Measurements from ENCODE around the gene FGFR4.
A peak's percentile ranks its signal among the peaks of the same experiment; 100 is the strongest.
"Not testable (repeated sequence)": the region's sequence is repeated elsewhere in the genome, so short reads cannot be mapped to it uniquely, and the experiment has no call there.

FGFR4 gene

GRCh38 chr5:177086654-177087397, at the start of gene FGFR4:
Gene FGFR4 (plus strand): TSS chr5:177086915. CDS start chr5:177089603, 2,688 bp downstream.
- peak; percentile 61 for DNase-seq

GRCh38 chr5:177036921-177037320, 49.8 kb upstream of the FGFR4 start:
- DNase-seq = no peak

DNA sequence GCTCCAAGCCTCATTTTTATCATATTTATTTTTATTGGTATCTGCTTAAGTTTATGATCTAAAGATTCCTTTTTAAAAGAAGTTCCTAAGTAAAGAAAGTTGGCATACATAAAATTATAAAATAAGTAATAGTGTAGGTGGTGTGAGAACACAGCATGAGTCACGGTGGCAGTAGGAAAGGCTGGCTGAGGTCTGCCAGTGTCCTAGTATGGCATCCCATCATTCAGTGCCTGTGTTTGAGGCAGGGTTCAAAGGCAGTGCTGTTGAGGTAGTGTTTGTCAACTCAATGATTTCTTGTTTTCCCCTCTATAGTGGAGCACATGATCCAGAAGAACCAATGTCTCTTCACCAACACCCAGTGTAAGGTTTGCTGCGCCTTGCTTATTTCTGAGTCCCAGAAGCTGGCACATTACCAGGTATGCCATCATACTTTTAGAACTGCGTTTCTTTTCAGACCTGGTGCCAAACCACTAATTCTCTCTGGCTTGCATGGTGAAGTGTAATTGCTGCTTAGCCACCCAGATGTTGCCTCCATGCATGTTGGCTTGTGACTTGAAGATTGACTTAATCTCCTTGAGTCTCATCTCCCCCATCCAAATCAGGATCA, 45.8 kb upstream of the FGFR4 start:
- DNase-seq = no peak

- DNase-seq = no peak
Observed at GRCh38 chr5:177041936-177042335, 44.8 kb upstream of the FGFR4 start.

- DNase-seq = no peak
Observed at GRCh38 chr5:177043114-177043513, 43.6 kb upstream of the FGFR4 start.

DNA sequence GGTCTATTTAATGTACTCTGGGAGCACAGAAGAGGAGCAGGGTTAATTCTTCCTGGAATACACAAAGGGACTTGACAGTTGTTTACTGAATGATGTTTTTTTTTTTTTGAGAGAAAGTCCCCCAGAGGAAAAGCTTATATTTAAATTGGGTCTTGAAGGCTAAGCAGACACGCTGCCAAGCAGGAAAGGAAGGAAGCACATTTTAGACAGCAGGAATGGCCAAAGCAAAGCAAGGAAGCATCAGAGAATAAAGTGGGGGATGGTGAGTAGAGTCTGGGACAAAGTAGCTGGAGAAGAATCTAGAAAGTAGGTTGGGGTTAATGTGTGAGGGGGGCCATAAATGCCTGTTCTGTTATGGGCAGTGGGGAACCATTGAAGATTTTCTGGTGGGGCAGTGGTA, 42.8 kb upstream of the FGFR4 start:
- no peak for DNase-seq

- DNase-seq = no peak
Observed at GRCh38 chr5:177044641-177045040, 42.1 kb upstream of the FGFR4 start.

DNA sequence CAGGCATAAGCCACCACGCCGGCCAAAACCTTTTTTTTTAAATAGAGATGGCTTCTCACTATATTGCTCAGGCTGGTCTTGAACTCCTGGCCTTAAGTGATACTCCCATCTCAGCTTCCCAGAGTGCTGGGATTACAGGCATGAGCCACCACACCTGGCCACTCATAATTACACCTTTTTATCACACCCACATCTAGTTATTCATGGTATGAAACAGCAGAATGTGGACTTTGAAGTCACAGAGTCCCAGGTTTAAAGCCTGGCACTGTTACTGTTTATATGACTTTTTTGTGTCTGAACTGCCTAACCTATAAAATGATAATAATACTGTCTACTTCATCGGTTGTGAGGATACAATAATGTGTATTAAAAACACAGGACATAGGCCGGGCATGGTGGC, 41.1 kb upstream of the FGFR4 start:
- DNase-seq = no peak

GRCh38 chr5:177048531-177048930, 38.2 kb upstream of the FGFR4 start:
- DNase-seq = not testable (repeated sequence)

GRCh38 chr5:177049285-177049684, 37.4 kb upstream of the FGFR4 start:
- DNase-seq = no peak

GRCh38 chr5:177064500-177065277, 22.0 kb upstream of the FGFR4 start:
- no peak for DNase-seq

- DNase-seq = no peak
Observed at GRCh38 chr5:177065491-177065890, 21.2 kb upstream of the FGFR4 start.

GRCh38 chr5:177066224-177066623, 20.5 kb upstream of the FGFR4 start:
- DNase-seq = no peak

GRCh38 chr5:177067503-177067902, 19.2 kb upstream of the FGFR4 start:
- DNase-seq = no peak

DNA sequence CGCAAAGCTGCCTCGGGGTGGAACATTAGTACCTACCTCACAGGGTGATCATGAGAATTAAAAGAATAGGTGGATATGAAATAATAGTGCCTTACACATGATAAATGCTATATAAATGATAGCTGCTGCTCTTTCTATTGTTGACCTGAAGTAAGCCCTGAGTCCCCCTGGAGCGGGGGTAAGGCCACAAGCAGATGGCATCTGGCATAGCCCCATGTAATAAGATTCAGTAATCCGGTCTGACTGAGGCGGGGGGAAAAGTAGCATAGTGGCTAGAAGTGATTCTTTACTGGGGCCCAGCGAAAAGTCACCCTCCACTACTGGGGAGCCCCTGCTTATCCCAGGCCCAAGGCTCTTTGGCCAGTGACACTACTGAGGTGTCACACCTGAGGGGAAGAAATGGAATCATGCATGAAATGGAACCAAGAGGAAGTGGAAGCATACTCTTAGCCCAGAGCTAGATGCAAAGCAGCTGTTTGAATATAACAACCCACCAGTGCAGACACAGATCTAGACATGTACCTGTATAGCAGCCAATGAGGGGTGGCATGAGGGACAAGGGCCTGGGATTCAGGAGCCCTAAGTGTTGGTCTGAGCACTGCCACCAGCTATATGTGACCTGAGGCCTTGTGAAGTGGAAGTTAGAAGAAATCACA, 16.1 kb upstream of the FGFR4 start:
- DNase-seq = no peak

GRCh38 chr5:177071666-177072385, 14.9 kb upstream of the FGFR4 start:
- peak; percentile 80 for DNase-seq

- DNase-seq = no peak
Observed at GRCh38 chr5:177077335-177077734, 9.4 kb upstream of the FGFR4 start.

DNA sequence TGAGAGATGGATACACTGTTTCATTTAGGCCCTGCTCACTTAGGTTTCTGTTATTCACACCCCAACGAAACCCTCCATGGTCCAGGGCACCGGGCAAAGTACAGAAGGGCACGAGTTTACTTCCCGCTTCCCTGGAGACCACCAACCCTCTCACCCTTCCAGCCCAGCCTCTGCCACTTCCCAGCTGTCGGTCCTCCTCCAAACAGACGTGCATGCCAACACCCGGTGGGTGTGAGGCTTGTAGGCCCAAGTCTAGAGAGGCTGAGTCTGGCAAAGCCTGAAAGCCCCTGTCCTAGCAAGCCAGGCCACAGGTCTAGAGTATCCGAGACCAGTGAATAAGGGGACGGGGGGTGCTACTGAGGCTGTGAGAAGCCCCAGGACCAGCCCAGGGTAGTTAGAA, 7.1 kb upstream of the FGFR4 start:
- no peak for DNase-seq

GRCh38 chr5:177080265-177080664, 6.5 kb upstream of the FGFR4 start:
- DNase-seq = no peak

- no peak for DNase-seq
Observed at GRCh38 chr5:177081859-177082258, 4.9 kb upstream of the FGFR4 start.

GRCh38 chr5:177083357-177083756, 3.4 kb upstream of the FGFR4 start:
- no peak for DNase-seq

DNA sequence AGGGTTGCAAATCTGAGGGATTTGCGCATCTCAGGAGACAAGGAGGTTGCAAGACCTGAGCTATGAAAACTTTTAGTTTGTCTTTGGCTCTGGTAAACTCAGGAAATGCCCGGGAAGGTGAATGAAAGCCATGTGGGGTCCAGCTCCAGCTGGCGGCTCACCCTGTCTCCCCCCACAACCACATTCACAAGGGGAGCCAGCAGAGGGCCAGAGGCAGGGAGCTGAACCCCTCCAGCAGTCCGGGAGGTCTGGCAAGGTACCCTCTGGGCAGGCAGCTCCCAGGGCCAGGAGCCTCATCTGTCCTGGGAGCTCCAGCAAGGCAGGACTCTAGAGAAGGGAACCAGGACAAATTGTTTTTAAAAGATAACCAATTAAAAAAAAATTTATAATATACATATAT, 2.5 kb upstream of the FGFR4 start:
- DNase-seq = no peak
